ENCODE results near the gene CDK6. TPM values are rescaled to one million over a fixed set of nuclear protein-coding genes. Genes with fewer than 3 reads are reported as not detected.

CDK6 gene
- total and polyA plus RNA-seq, 2 of the 8 experiments (the other 6 are each of a cell fraction or from before 2014, with no cell fraction given): 5.9 to 18.9 TPM

GRCh38 chr7:92612501-92612900, 223.9 kb downstream of the CDK6 start:
- Histone ChIP-seq H2AK5ac (ENCODE audit: low read depth, low read length) (no peak overlapping the region), H4K20me1 (replicated peaks in 1 of 2; ENCODE audit: control insufficient read depth in 1 of 2, insufficient read depth in 2 of 2, low read length in 2 of 2) (no peaks in the 10 kb centered on the region), H2BK15ac (ENCODE audit: low read length) (no peak overlapping the region), H3K4me2 (ENCODE audit: insufficient read depth in 1 of 2, low read depth in 2 of 2, low read length in 2 of 2) (no peak overlapping the region), H2BK12ac (ENCODE audit: low read depth, low read length) (no peak overlapping the region), H3K14ac (ENCODE audit: insufficient read length) (no peak overlapping the region), H3K4me3 (ENCODE audit: extremely low read depth in 1 of 4, insufficient read depth in 2 of 4, low read depth in 3 of 4, low read length in 4 of 4) (no peak overlapping the region), H2AFZ (ENCODE audit: low read length) (no peak overlapping the region), H3K4me1 (replicated peaks in 1 of 4; ENCODE audit: control insufficient read depth in 3 of 4, insufficient read depth in 4 of 4, low read length in 3 of 4) (peaks cover 0 to 8% (median 0%) of the 10 kb centered on the region in 4 experiments; a peak in 2 of 7 replicates), H2BK120ac (replicated peaks; ENCODE audit: low read depth, low read length) (no peak overlapping the region), H3K9me3 (ENCODE audit: insufficient read depth in 2 of 2, low read depth in 1 of 2, low read length in 1 of 2) (no peaks in the 10 kb centered on the region), H3K56ac (replicated peaks; ENCODE audit: insufficient read length, low read depth, low read length) (no peak overlapping the region), H3K79me2 (ENCODE audit: control insufficient read depth in 1 of 2, insufficient read depth in 2 of 2, low read length in 2 of 2) (no peaks in the 10 kb centered on the region), H3K9ac (replicated peaks in 1 of 4; ENCODE audit: extremely low read depth in 1 of 4, low read depth in 3 of 4, low read length in 3 of 4) (no peak overlapping the region), H2BK5ac (ENCODE audit: low read depth, low read length) (no peak overlapping the region), H3K27me3 (replicated peaks in 1 of 4; ENCODE audit: control insufficient read depth in 3 of 4, extremely low read depth in 1 of 4, insufficient read depth in 3 of 4, low read length in 3 of 4) (no peaks in the 10 kb centered on the region), H3K27ac (ENCODE audit: low read depth, low read length) (no peak overlapping the region), H3K23me2 (ENCODE audit: low read depth, low read length) (peaks cover 5% of the 10 kb centered on the region; the same call in 1 of the 2 replicates), H4K91ac (replicated peaks; ENCODE audit: insufficient read length, low read length) (no peak overlapping the region), H4K8ac (ENCODE audit: extremely low read depth, insufficient read depth, low read length) (no peak overlapping the region), H4K5ac (ENCODE audit: insufficient read length, low read depth, low read length) (no peak overlapping the region), H3K36me3 (ENCODE audit: control insufficient read depth in 2 of 4, insufficient read depth in 4 of 4, low read length in 3 of 4) (no peaks in the 10 kb centered on the region; a peak in 1 of 8 replicates), H3K23ac (ENCODE audit: insufficient read length) (no peak overlapping the region), H3K18ac (ENCODE audit: extremely low read depth, low read length) (no peak overlapping the region), H3K4ac (replicated peaks; ENCODE audit: insufficient read length, low read depth, low read length) (no peak overlapping the region), H3K79me1 (ENCODE audit: low read depth, low read length) (no peaks in the 10 kb centered on the region), H2BK20ac (ENCODE audit: low read length) (no peak overlapping the region)
- TF ChIP-seq ATF2 (IDR thresholded peaks at IDR 0.05; ENCODE audit: low read length) (no peak), RAD21 (IDR thresholded peaks at IDR 0.05 in 1 of 2, conservative IDR thresholded peaks at IDR 0.05 in 1 of 2; ENCODE audit: low read depth in 2 of 2, low read length in 2 of 2) (no peak), BACH1 (IDR thresholded peaks at IDR 0.05; ENCODE audit: low read length) (no peak), NRF1 (IDR thresholded peaks at IDR 0.05; ENCODE audit: low read depth, low read length) (no peak)
- POLR2A ChIA-PET (ENCODE audit: partially characterized antibody): interaction anchor here (0.9 to 1.5 kb wide), 2 partner anchors 22 to 32 kb away, joined by 3 to 4 read pairs; partner anchors contain the start of gene FAM133B
- CTCF ChIA-PET (ENCODE audit: partially characterized antibody): interaction anchor here (0.7 to 5.7 kb wide), 10 partner anchors 8 to 268 kb away, joined by 3 to 38 read pairs (median 4); partner anchors contain the start of genes PEX1 and RBM48
- 86% methylated on average over 2 of the region's 2 CpGs; no CpG with 5 or more reads in 1 of the 2 experiments for WGBS, 2 experiments (ENCODE audit: extremely low coverage in 1 of 2, insufficient coverage in 1 of 2, insufficient read length in 1 of 2, insufficient replicate concordance in 2 of 2, low coverage in 1 of 2, low lambda C conversion rate in 2 of 2, missing lambda C conversion rate in 1 of 2)
- no peak for DNase-seq (ENCODE audit: low read depth in 1 of 2, low spot score in 2 of 2)
- no peak for FAIRE-seq

Measured in H1 (cell line).